ENCODE measurements around the gene ENDOU. TPM values are rescaled to one million over a fixed set of nuclear protein-coding genes. Genes with fewer than 3 reads are reported as not detected.

ENDOU gene
- total RNA-seq, 1 donor from 2014 or later, result not detected

GRCh38 chr12:47745485-47746041 lies 20.3 kb upstream of the ENDOU start:
- no peak overlapping the region for H3K27ac ChIP-seq (ENCODE audit: low read depth, low read length)
- peaks cover 19% of the 10 kb centered on the region for H3K36me3 Mint-ChIP-seq (ENCODE audit: low read depth, unreplicated experiment)
- peaks cover 16% of the 10 kb centered on the region for H3K27me3 ChIP-seq (ENCODE audit: insufficient read depth, low read length)
- H3K9ac ChIP-seq (ENCODE audit: low read length), result no peak overlapping the region
- H3K79me2 ChIP-seq (ENCODE audit: insufficient read depth, low read length), result no peaks in the 10 kb centered on the region
- H3K4me3 ChIP-seq (ENCODE audit: insufficient read depth, low read depth, low read length), result no peak overlapping the region
- H3K4me3 Mint-ChIP-seq (ENCODE audit: unreplicated experiment), result no peak overlapping the region
- peaks cover 3% of the 10 kb centered on the region for H3K9me3 Mint-ChIP-seq (ENCODE audit: unreplicated experiment)
- H3K4me2 ChIP-seq (ENCODE audit: low read length), result no peak overlapping the region
- FAIRE-seq (no peak), DNase-seq (ENCODE audit: low read depth) (no peak)
- peaks cover 71% of the 10 kb centered on the region for H3K27me3 Mint-ChIP-seq (ENCODE audit: low read depth, unreplicated experiment)
- TF ChIP-seq CTCF (IDR thresholded peaks at IDR 0.05; ENCODE audit: insufficient read depth, low read depth, low read length), result no peak
- no peak for TF ChIP-seq EZH2 (IDR thresholded peaks at IDR 0.05; ENCODE audit: insufficient read depth, low read length)
- H3K4me1 Mint-ChIP-seq (ENCODE audit: low read depth, unreplicated experiment), result peaks cover 6% of the 10 kb centered on the region
- no peaks in the 10 kb centered on the region for H3K9me3 ChIP-seq (ENCODE audit: insufficient read depth, low read depth, low read length)
- H4K20me1 ChIP-seq (ENCODE audit: insufficient read depth, low read length), result no peaks in the 10 kb centered on the region
- H2AFZ ChIP-seq (ENCODE audit: low read depth, low read length), result no peak overlapping the region
- peaks cover 3% of the 10 kb centered on the region for H3K4me1 ChIP-seq (ENCODE audit: insufficient read depth, low read length)
- H3K36me3 ChIP-seq (ENCODE audit: insufficient read depth, low read length), result no peaks in the 10 kb centered on the region
- no peak overlapping the region for H3K27ac Mint-ChIP-seq (ENCODE audit: unreplicated experiment)

- Histone ChIP-seq H3K9ac (ENCODE audit: low read length) (no peak overlapping the region), H3K4me1 (ENCODE audit: insufficient read depth, low read length) (peaks cover 3% of the 10 kb centered on the region), H3K9me3 (ENCODE audit: insufficient read depth, low read depth, low read length) (no peaks in the 10 kb centered on the region), H3K27me3 (ENCODE audit: insufficient read depth, low read length) (peaks cover 16% of the 10 kb centered on the region), H3K27ac (ENCODE audit: low read depth, low read length) (no peak overlapping the region), H2AFZ (ENCODE audit: low read depth, low read length) (no peak overlapping the region), H3K4me2 (ENCODE audit: low read length) (no peak overlapping the region), H3K79me2 (ENCODE audit: insufficient read depth, low read length) (no peaks in the 10 kb centered on the region), H4K20me1 (ENCODE audit: insufficient read depth, low read length) (no peaks in the 10 kb centered on the region), H3K4me3 (ENCODE audit: insufficient read depth, low read depth, low read length) (no peak overlapping the region), H3K36me3 (ENCODE audit: insufficient read depth, low read length) (no peaks in the 10 kb centered on the region)
- FAIRE-seq (no peak), DNase-seq (ENCODE audit: low read depth) (no peak)
- H3K27ac Mint-ChIP-seq (ENCODE audit: unreplicated experiment), result no peak overlapping the region
- peaks cover 14% of the 10 kb centered on the region for H3K36me3 Mint-ChIP-seq (ENCODE audit: low read depth, unreplicated experiment)
- peaks cover 66% of the 10 kb centered on the region for H3K27me3 Mint-ChIP-seq (ENCODE audit: low read depth, unreplicated experiment)
- peaks cover 6% of the 10 kb centered on the region for H3K4me1 Mint-ChIP-seq (ENCODE audit: low read depth, unreplicated experiment)
- peaks cover 3% of the 10 kb centered on the region for H3K9me3 Mint-ChIP-seq (ENCODE audit: unreplicated experiment)
- TF ChIP-seq CTCF (IDR thresholded peaks at IDR 0.05; ENCODE audit: insufficient read depth, low read depth, low read length), result no peak
- no peak for TF ChIP-seq EZH2 (IDR thresholded peaks at IDR 0.05; ENCODE audit: insufficient read depth, low read length)
- no peak overlapping the region for H3K4me3 Mint-ChIP-seq (ENCODE audit: unreplicated experiment)
Observed at GRCh38 chr12:47744778-47745436, 19.6 kb upstream of the ENDOU start.

Data from astrocyte (in vitro differentiated cells and primary cell).